Left ventricle myocardium inferior (tissue), 1 donor: ENCODE results near the gene PTGER1. TPM values are rescaled to one million over a fixed set of nuclear protein-coding genes. Genes with fewer than 3 reads are reported as not detected.
"Not testable (repeated sequence)": the region's sequence is repeated elsewhere in the genome, so short reads cannot be mapped to it uniquely, and the experiment has no call there.

Experiments
- DNase-seq: peaks from one replicate; pipeline ENCODE4 v3.0.0-alpha.2; 2020
- H3K27ac ChIP-seq: fragments of 200-600 bp; replicated peaks from 2 replicates; pipeline ENCODE4 v1.8.0; 2021
- H3K27me3 ChIP-seq: fragments of 200-600 bp; 2 replicates; pipeline ENCODE4 v1.8.0; 2021; ENCODE audit warnings: low read depth
- H3K36me3 ChIP-seq: fragments of 200-600 bp; 2 replicates; pipeline ENCODE4 v1.8.0; 2021
- H3K4me1 ChIP-seq: fragments of 200-600 bp; 2 replicates; pipeline ENCODE4 v1.8.0; 2021
- H3K4me3 ChIP-seq: fragments of 200-600 bp; 2 replicates; pipeline ENCODE4 v1.8.0; 2021; ENCODE audit warnings: mild to moderate bottlenecking, moderate library complexity
- H3K9me3 ChIP-seq: fragments of 200-600 bp; replicated peaks from 2 replicates; pipeline ENCODE4 v1.8.0; 2021
- CTCF ChIP-seq: fragments of 200-600 bp; IDR thresholded peaks from 2 replicates; pipeline ENCODE4 v1.8.0; 2021; ENCODE audit warnings: antibody characterized with exemption, mild to moderate bottlenecking, borderline replicate concordance
- intact Hi-C: fragments of 100-400 bp; cut with micrococcal nuclease; formaldehyde crosslinking; loops from one replicate; pipeline ENCODE4 v1.11.0; 2022
- total RNA-seq: library from RNA; stranded (reverse); fragmentation: NEBNext Ultra II Directional; extraction: Animal tissue kit (Norgen Biotek cat#: 25700); gene quantifications from one replicate; pipeline ENCODE4 v1.2.1, GENCODE V29; 2021
- donor health status: DM: no; HTN: yes; CAD: no; lungs with severe emphysema.

PTGER1 gene
- total RNA-seq, 1 donor from 2014 or later: not detected

- Histone ChIP-seq H3K9me3 (no peaks in the 10 kb centered on the region), H3K36me3 (peaks cover 60% of the 10 kb centered on the region), H3K4me3 (no peak overlapping the region), H3K27me3 (peaks cover 30% of the 10 kb centered on the region), H3K4me1 (peaks cover 33% of the 10 kb centered on the region), H3K27ac (no peak overlapping the region)
- no peak for DNase-seq
- intact Hi-C loops: no loop called here
- TF ChIP-seq CTCF: no peak
Measured at GRCh38 chr19:14470031-14470876, 4.9 kb downstream of the PTGER1 start.

GRCh38 chr19:14467816-14468215, 7.3 kb downstream of the PTGER1 start:
- DNase-seq: no peak
- no peak for TF ChIP-seq CTCF
- no peak overlapping the region for H3K27ac ChIP-seq
- intact Hi-C loops: no loop called here
- peaks cover 85% of the 10 kb centered on the region for H3K36me3 ChIP-seq
- peaks cover 10% of the 10 kb centered on the region for H3K4me1 ChIP-seq
- H3K4me3 ChIP-seq: no peak overlapping the region
- H3K9me3 ChIP-seq: no peaks in the 10 kb centered on the region
- H3K27me3 ChIP-seq: peaks cover 6% of the 10 kb centered on the region

GRCh38 chr19:14467391-14467790, 7.8 kb downstream of the PTGER1 start:
- H3K4me3 ChIP-seq: no peak overlapping the region
- no peak overlapping the region for H3K27ac ChIP-seq
- H3K27me3 ChIP-seq: peaks cover 2% of the 10 kb centered on the region
- intact Hi-C loops: no loop called here
- peaks cover 89% of the 10 kb centered on the region for H3K36me3 ChIP-seq
- H3K9me3 ChIP-seq: no peaks in the 10 kb centered on the region
- peaks cover 5% of the 10 kb centered on the region for H3K4me1 ChIP-seq
- no peak for DNase-seq
- TF ChIP-seq CTCF: no peak

GRCh38 chr19:14463747-14464146, 11.4 kb downstream of the PTGER1 start:
- no peak for DNase-seq
- intact Hi-C loops: no loop called here

GRCh38 chr19:14462401-14462800, 12.8 kb downstream of the PTGER1 start:
- DNase-seq, H3K27me3 ChIP-seq, intact Hi-C loops, H3K9me3 ChIP-seq, H3K27ac ChIP-seq, H3K4me3 ChIP-seq, H3K4me1 ChIP-seq: not testable (repeated sequence)
- peaks cover 100% of the 10 kb centered on the region for H3K36me3 ChIP-seq

More at GRCh38 chr19:14463747-14464146, 11.4 kb downstream of the PTGER1 start:
- Histone ChIP-seq H3K36me3 (peaks cover 100% of the 10 kb centered on the region), H3K4me3 (no peak overlapping the region), H3K4me1 (no peaks in the 10 kb centered on the region), H3K27me3 (no peaks in the 10 kb centered on the region), H3K27ac (no peak overlapping the region), H3K9me3 (no peaks in the 10 kb centered on the region)
- no peak for TF ChIP-seq CTCF

- no peaks in the 10 kb centered on the region for H3K27me3 ChIP-seq
- no peak overlapping the region for H3K27ac ChIP-seq
- intact Hi-C loops: no loop called here
- no peak for DNase-seq
- H3K9me3 ChIP-seq: no peaks in the 10 kb centered on the region
- H3K4me3 ChIP-seq: no peak overlapping the region
- TF ChIP-seq CTCF: no peak
- H3K4me1 ChIP-seq: no peaks in the 10 kb centered on the region
- peaks cover 94% of the 10 kb centered on the region for H3K36me3 ChIP-seq
Measured at GRCh38 chr19:14460935-14461334, 14.2 kb downstream of the PTGER1 start.
